WTC11 (cell line): ENCODE data around the gene USP10. TPM values are rescaled to one million over a fixed set of nuclear protein-coding genes. Genes with fewer than 3 reads are reported as not detected.

ENCODE experiments used
- ATAC-seq: fragments of 200-7000 bp; cut with Tn5 transposase; 2 replicates; pipeline ENCODE4 v1.10.0; 2021; ENCODE audit warnings: mild to moderate bottlenecking, moderate library complexity
- CTCF ChIA-PET: fragments of 300-600 bp; sonication (Branson Sonifier 250); formaldehyde crosslinking; loops from one replicate; lab custom pipeline; 2021; ENCODE audit warnings: antibody characterized with exemption; lab: Charles Lee
- POLR2A ChIA-PET: fragments of 350-600 bp; sonication (Branson Sonifier 250); formaldehyde crosslinking; loops from one replicate; lab custom pipeline; 2021; ENCODE audit warnings: antibody characterized with exemption; lab: Charles Lee
- DNase-seq: peaks from one replicate; pipeline ENCODE4 v3.0.0; 2021; ENCODE audit warnings: low spot score
- H3K27ac Mint-ChIP-seq: 2 replicates; pipeline ENCODE4 v1.8.0; 2021; ENCODE audit warnings: mixed read lengths
- H3K27me3 Mint-ChIP-seq: 2 replicates; pipeline ENCODE4 v1.8.0; 2021; ENCODE audit warnings: low read depth, mild to moderate bottlenecking, moderate library complexity, mixed read lengths
- H3K36me3 Mint-ChIP-seq: 2 replicates; pipeline ENCODE4 v1.8.0; 2021; ENCODE audit warnings: mixed read lengths
- H3K4me1 Mint-ChIP-seq: 2 replicates; pipeline ENCODE4 v1.8.0; 2022; ENCODE audit warnings: mixed read lengths
- H3K4me3 Mint-ChIP-seq: 2 replicates; pipeline ENCODE4 v1.8.0; 2021; ENCODE audit warnings: mild to moderate bottlenecking, moderate library complexity, mixed read lengths
- H3K9me3 Mint-ChIP-seq: 2 replicates; pipeline ENCODE4 v1.8.0; 2021; ENCODE audit warnings: mixed read lengths
- CBFB ChIP-seq: sonication (generic); formaldehyde crosslinking; IDR thresholded peaks from 2 replicates; pipeline ENCODE4 v1.8.1; 2022; ENCODE audit warnings: mild to moderate bottlenecking, low read depth, missing genetic modification reagents
- CREM ChIP-seq: sonication (generic); formaldehyde crosslinking; IDR thresholded peaks from 2 replicates; pipeline ENCODE4 v1.8.1; 2022; ENCODE audit warnings: mild to moderate bottlenecking, missing genetic modification reagents, moderate library complexity
- FOXP1 ChIP-seq: sonication (generic); formaldehyde crosslinking; IDR thresholded peaks from 2 replicates; pipeline ENCODE4 v1.8.0; 2022; ENCODE audit warnings: missing genetic modification reagents, mild to moderate bottlenecking, moderate library complexity, borderline replicate concordance
- HMGA2 ChIP-seq: fragments of 250-450 bp; sonication (Bioruptor Pico); IDR thresholded peaks from 2 replicates; pipeline ENCODE4 v1.4.0; 2021; ENCODE audit warnings: mild to moderate bottlenecking, moderate library complexity
- KAT7 ChIP-seq: sonication (generic); formaldehyde crosslinking; IDR thresholded peaks from 2 replicates; pipeline ENCODE4 v1.8.1; 2023; ENCODE audit warnings: missing genetic modification reagents, mild to moderate bottlenecking, borderline replicate concordance
- MAX ChIP-seq: sonication (generic); formaldehyde crosslinking; IDR thresholded peaks from 2 replicates; pipeline ENCODE4 v1.8.0; 2022; ENCODE audit warnings: mild to moderate bottlenecking, missing genetic modification reagents
- MYBL2 ChIP-seq: sonication (generic); formaldehyde crosslinking; IDR thresholded peaks from 2 replicates; pipeline ENCODE4 v1.8.1; 2023; ENCODE audit warnings: mild to moderate bottlenecking, moderate library complexity, missing genetic modification reagents
- NFYB ChIP-seq: sonication (generic); formaldehyde crosslinking; conservative IDR thresholded peaks from 2 replicates; pipeline ENCODE4 v1.8.0; 2022; ENCODE audit warnings: low read depth, missing genetic modification reagents
- NR2C2 ChIP-seq: sonication (generic); formaldehyde crosslinking; IDR thresholded peaks from 2 replicates; pipeline ENCODE4 v1.8.0; 2022; ENCODE audit warnings: mild to moderate bottlenecking, missing genetic modification reagents
- RORB ChIP-seq: fragments of 250-450 bp; sonication (Bioruptor Pico); IDR thresholded peaks from 2 replicates; pipeline ENCODE4 v1.9.0; 2021; ENCODE audit warnings: mild to moderate bottlenecking
- SMAD4 ChIP-seq: sonication (generic); formaldehyde crosslinking; IDR thresholded peaks from 2 replicates; pipeline ENCODE4 v1.8.0; 2022; ENCODE audit warnings: mild to moderate bottlenecking, missing genetic modification reagents
- TCF7 ChIP-seq: sonication (generic); formaldehyde crosslinking; IDR thresholded peaks from 2 replicates; pipeline ENCODE4 v1.8.0; 2022; ENCODE audit warnings: mild to moderate bottlenecking, low read depth, missing genetic modification reagents, moderate library complexity
- TEAD1 ChIP-seq: sonication (generic); formaldehyde crosslinking; IDR thresholded peaks from 2 replicates; pipeline ENCODE4 v1.8.0; 2022; ENCODE audit warnings: mild to moderate bottlenecking, missing genetic modification reagents
- TEAD4 ChIP-seq: sonication (generic); formaldehyde crosslinking; IDR thresholded peaks from 2 replicates; pipeline ENCODE4 v1.8.0; 2022; ENCODE audit warnings: mild to moderate bottlenecking, missing genetic modification reagents
- ZBTB43 ChIP-seq: sonication (generic); formaldehyde crosslinking; IDR thresholded peaks from 2 replicates; pipeline ENCODE4 v1.8.1; 2023; ENCODE audit warnings: mild to moderate bottlenecking, missing genetic modification reagents
- ZNF121 ChIP-seq: sonication (generic); formaldehyde crosslinking; IDR thresholded peaks from 2 replicates; pipeline ENCODE4 v1.8.0; 2023; ENCODE audit warnings: missing genetic modification reagents
- ZNF138 ChIP-seq: sonication (generic); formaldehyde crosslinking; conservative IDR thresholded peaks from 2 replicates; pipeline ENCODE4 v1.8.1; 2022; ENCODE audit warnings: mild to moderate bottlenecking, moderate library complexity, missing genetic modification reagents
- ZNF232 ChIP-seq: sonication (generic); formaldehyde crosslinking; IDR thresholded peaks from 2 replicates; pipeline ENCODE4 v1.8.0; 2022; ENCODE audit warnings: mild to moderate bottlenecking, missing genetic modification reagents
- ZNF423 ChIP-seq: fragments of 250-450 bp; sonication (Bioruptor Pico); IDR thresholded peaks from 2 replicates; pipeline ENCODE4 v2.1.2; 2022; ENCODE audit warnings: mild to moderate bottlenecking, moderate library complexity
- ZNF425 ChIP-seq: fragments of 250-450 bp; sonication (Bioruptor Pico); conservative IDR thresholded peaks from 2 replicates; pipeline ENCODE4 v1.9.0; 2021; ENCODE audit warnings: mild to moderate bottlenecking
- total RNA-seq: library from RNA; stranded (reverse); gene quantifications from 3 replicates; pipeline ENCODE4 v1.2.3, GENCODE V29; 2021
- TF ChIP-seq, protein P1 (sequence below): sonication (generic); formaldehyde crosslinking; IDR thresholded peaks from 2 replicates; pipeline ENCODE4 v1.8.1; 2023; ENCODE audit warnings: mild to moderate bottlenecking, missing genetic modification reagents
- TF ChIP-seq, protein P2 (sequence below): sonication (generic); formaldehyde crosslinking; IDR thresholded peaks from 2 replicates; pipeline ENCODE4 v1.8.0; 2022; ENCODE audit warnings: mild to moderate bottlenecking, missing genetic modification reagents
- TF ChIP-seq, protein P3 (sequence below): sonication (generic); formaldehyde crosslinking; IDR thresholded peaks from 2 replicates; pipeline ENCODE4 v1.8.1; 2022; ENCODE audit warnings: mild to moderate bottlenecking, missing genetic modification reagents, moderate library complexity, borderline replicate concordance
- TF ChIP-seq, protein P4 (sequence below): fragments of 250-450 bp; sonication (Bioruptor Pico); IDR thresholded peaks from 2 replicates; pipeline ENCODE4 v2.1.2; 2022; ENCODE audit warnings: mild to moderate bottlenecking, moderate library complexity

Gene USP10
- total RNA-seq, 1 experiment from 2014 or later, result 138 TPM

- TF ChIP-seq ZNF425 (CRISPR knock-in tag), result no peak
Observed at GRCh38 chr16:84663433-84664101, 36.2 kb upstream of the USP10 start (continued).

DNA sequence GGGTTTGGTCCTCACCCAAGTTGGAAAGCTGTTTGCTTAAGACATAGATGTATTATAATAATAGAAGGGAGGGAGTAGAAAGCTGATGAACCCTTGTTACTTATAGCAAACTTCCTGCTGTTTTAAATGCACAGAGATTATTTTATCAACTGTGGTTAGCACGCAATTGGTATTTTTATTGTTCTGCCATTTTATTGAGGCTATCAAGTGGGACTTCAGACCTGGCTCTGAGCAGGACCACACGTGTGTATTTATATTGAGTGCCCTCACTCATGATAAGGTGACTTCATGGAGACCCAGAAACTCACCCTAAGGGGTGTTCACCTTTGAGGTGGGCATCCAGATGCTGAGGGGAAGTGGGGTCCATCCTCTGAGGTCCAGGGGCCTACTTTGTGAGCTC is 34.4 kb upstream of the USP10 start:
- Mint-ChIP-seq H3K27ac (no peak overlapping the region), H3K9me3 (no peaks in the 10 kb centered on the region), H3K4me1 (peaks cover 42% of the 10 kb centered on the region), H3K4me3 (no peak overlapping the region), H3K36me3 (peaks cover 28% of the 10 kb centered on the region), H3K27me3 (no peaks in the 10 kb centered on the region)
- no peak for TF ChIP-seq FOXP1 (CRISPR knock-in tag)
- no peak for TF ChIP-seq ZNF232 (CRISPR knock-in tag)
- TF ChIP-seq, protein P1, sequence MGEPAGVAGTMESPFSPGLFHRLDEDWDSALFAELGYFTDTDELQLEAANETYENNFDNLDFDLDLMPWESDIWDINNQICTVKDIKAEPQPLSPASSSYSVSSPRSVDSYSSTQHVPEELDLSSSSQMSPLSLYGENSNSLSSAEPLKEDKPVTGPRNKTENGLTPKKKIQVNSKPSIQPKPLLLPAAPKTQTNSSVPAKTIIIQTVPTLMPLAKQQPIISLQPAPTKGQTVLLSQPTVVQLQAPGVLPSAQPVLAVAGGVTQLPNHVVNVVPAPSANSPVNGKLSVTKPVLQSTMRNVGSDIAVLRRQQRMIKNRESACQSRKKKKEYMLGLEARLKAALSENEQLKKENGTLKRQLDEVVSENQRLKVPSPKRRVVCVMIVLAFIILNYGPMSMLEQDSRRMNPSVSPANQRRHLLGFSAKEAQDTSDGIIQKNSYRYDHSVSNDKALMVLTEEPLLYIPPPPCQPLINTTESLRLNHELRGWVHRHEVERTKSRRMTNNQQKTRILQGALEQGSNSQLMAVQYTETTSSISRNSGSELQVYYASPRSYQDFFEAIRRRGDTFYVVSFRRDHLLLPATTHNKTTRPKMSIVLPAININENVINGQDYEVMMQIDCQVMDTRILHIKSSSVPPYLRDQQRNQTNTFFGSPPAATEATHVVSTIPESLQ (CRISPR knock-in tag), result no peak
- TF ChIP-seq MYBL2, result no peak
- no peak for TF ChIP-seq SMAD4
- TF ChIP-seq KAT7, result no peak
- no peak for TF ChIP-seq NR2C2 (CRISPR knock-in tag)
- TF ChIP-seq TEAD4, result no peak
- no peak for TF ChIP-seq RORB
- TF ChIP-seq ZNF121 (CRISPR knock-in tag), result no peak
- TF ChIP-seq CREM, result no peak
- TF ChIP-seq ZBTB43 (CRISPR knock-in tag), result no peak
- no peak for TF ChIP-seq ZNF138 (CRISPR knock-in tag)
- TF ChIP-seq MAX (CRISPR knock-in tag), result no peak
- no peak for TF ChIP-seq NFYB (CRISPR knock-in tag)
- CTCF ChIA-PET, result interaction anchor here (1.4 to 1.5 kb wide), 2 partner anchors 61 to 154 kb away, joined by 3 to 4 read pairs; no protein-coding TSS in a partner anchor
- DNase-seq, result no peak
- POLR2A ChIA-PET, result no interaction called here
- ATAC-seq, result no peak

DNA sequence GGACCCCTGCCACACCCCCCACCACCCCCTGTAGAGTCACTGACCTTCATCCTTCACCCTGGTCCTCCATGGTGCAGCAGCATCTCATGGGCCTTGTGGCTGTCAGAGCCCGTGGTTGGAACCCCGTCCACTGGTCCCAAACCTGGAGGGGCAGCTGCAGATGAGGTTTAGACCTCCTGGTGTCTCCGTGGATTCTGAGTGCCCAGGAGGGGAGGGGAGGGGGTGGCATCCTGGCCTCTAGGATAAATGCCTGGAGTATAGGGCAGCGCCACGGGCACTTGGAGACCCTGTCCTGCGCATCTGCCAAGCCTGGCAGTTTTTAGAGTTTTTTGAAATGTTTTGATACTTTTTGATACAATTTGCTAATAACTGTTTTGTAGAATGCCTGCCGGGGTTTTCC is 34.0 kb upstream of the USP10 start:
- Mint-ChIP-seq H3K27ac (no peak overlapping the region), H3K4me1 (peaks cover 42% of the 10 kb centered on the region), H3K27me3 (no peaks in the 10 kb centered on the region), H3K9me3 (no peaks in the 10 kb centered on the region), H3K4me3 (no peak overlapping the region), H3K36me3 (peaks cover 25% of the 10 kb centered on the region)
- DNase-seq (no peak), ATAC-seq (no peak)
- ChIA-PET CTCF (interaction anchor here (0.6 to 1.5 kb wide), 4 partner anchors 37 to 155 kb away, joined by 3 to 4 read pairs (median 3); no protein-coding TSS in a partner anchor), POLR2A (no interaction called here)
- TF ChIP-seq, protein P2, sequence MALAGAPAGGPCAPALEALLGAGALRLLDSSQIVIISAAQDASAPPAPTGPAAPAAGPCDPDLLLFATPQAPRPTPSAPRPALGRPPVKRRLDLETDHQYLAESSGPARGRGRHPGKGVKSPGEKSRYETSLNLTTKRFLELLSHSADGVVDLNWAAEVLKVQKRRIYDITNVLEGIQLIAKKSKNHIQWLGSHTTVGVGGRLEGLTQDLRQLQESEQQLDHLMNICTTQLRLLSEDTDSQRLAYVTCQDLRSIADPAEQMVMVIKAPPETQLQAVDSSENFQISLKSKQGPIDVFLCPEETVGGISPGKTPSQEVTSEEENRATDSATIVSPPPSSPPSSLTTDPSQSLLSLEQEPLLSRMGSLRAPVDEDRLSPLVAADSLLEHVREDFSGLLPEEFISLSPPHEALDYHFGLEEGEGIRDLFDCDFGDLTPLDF, result no peak
- TF ChIP-seq ZNF423, result no peak
- TF ChIP-seq, protein P3, sequence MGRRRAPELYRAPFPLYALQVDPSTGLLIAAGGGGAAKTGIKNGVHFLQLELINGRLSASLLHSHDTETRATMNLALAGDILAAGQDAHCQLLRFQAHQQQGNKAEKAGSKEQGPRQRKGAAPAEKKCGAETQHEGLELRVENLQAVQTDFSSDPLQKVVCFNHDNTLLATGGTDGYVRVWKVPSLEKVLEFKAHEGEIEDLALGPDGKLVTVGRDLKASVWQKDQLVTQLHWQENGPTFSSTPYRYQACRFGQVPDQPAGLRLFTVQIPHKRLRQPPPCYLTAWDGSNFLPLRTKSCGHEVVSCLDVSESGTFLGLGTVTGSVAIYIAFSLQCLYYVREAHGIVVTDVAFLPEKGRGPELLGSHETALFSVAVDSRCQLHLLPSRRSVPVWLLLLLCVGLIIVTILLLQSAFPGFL (CRISPR knock-in tag), result no peak
- no peak for TF ChIP-seq TCF7 (CRISPR knock-in tag)
- TF ChIP-seq MYBL2, result no peak
- TF ChIP-seq, protein P4, sequence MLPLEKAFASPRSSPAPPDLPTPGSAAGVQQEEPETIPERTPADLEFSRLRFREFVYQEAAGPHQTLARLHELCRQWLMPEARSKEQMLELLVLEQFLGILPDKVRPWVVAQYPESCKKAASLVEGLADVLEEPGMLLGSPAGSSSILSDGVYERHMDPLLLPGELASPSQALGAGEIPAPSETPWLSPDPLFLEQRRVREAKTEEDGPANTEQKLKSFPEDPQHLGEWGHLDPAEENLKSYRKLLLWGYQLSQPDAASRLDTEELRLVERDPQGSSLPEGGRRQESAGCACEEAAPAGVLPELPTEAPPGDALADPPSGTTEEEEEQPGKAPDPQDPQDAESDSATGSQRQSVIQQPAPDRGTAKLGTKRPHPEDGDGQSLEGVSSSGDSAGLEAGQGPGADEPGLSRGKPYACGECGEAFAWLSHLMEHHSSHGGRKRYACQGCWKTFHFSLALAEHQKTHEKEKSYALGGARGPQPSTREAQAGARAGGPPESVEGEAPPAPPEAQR (CRISPR knock-in tag), result no peak
- no peak for TF ChIP-seq TEAD1
- TF ChIP-seq CBFB (CRISPR knock-in tag), result no peak
- TF ChIP-seq HMGA2 (CRISPR knock-in tag), result no peak
